ENCODE results near the gene CYP8B1. TPM values are rescaled to one million over a fixed set of nuclear protein-coding genes. Genes with fewer than 3 reads are reported as not detected.

The CYP8B1 gene
- total RNA-seq, 3 donors from 2014 or later, result not detected

GRCh38 chr3:42906848-42907183, 31.1 kb upstream of the CYP8B1 start:
- no peaks in the 10 kb centered on the region for H3K9me3 ChIP-seq
- no peak for ATAC-seq
- no peak for TF ChIP-seq CTCF (IDR thresholded peaks at IDR 0.05)
- intact Hi-C loops (cut with DNase I, micrococcal nuclease), result no loop called here
- no peak overlapping the region for H3K4me3 ChIP-seq
- DNase-seq, result no peak
- H3K4me1 ChIP-seq (ENCODE audit: low read depth), result no peaks in the 10 kb centered on the region
- H3K36me3 ChIP-seq (ENCODE audit: low read depth), result no peaks in the 10 kb centered on the region

- Histone ChIP-seq H3K36me3 (ENCODE audit: low read depth) (no peaks in the 10 kb centered on the region), H3K4me1 (ENCODE audit: low read depth) (no peaks in the 10 kb centered on the region), H3K9me3 (no peaks in the 10 kb centered on the region), H3K4me3 (peak within 1 kb of the TSS; percentile 35)
- peak; percentile 91 for ATAC-seq
- no peak for TF ChIP-seq CTCF (IDR thresholded peaks at IDR 0.05)
- intact Hi-C loops (cut with DNase I, micrococcal nuclease), result no loop called here
- DNase-seq, result peak; percentile 54 to 70 (median 55)
Observed at GRCh38 chr3:42906070-42906847, 30.6 kb upstream of the CYP8B1 start, which contains the start of gene ZNF662. ZNF662 (plus strand) TSS chr3:42906142; CDS start chr3:42908115, 1,973 bp downstream.

GRCh38 chr3:42905740-42906069, 30.0 kb upstream of the CYP8B1 start:
- ATAC-seq, result no peak
- intact Hi-C loops (cut with DNase I, micrococcal nuclease), result no loop called here

GRCh38 chr3:42904076-42904475, 28.4 kb upstream of the CYP8B1 start:
- Histone ChIP-seq H3K36me3 (ENCODE audit: low read depth) (no peaks in the 10 kb centered on the region), H3K4me1 (ENCODE audit: low read depth) (no peaks in the 10 kb centered on the region), H3K4me3 (no peak overlapping the region), H3K9me3 (no peaks in the 10 kb centered on the region)
- TF ChIP-seq CTCF (IDR thresholded peaks at IDR 0.05), result no peak
- DNase-seq (no peak), ATAC-seq (no peak)
- intact Hi-C loops (cut with DNase I, micrococcal nuclease), result no loop called here

More at GRCh38 chr3:42905740-42906069, 30.0 kb upstream of the CYP8B1 start:
- Histone ChIP-seq H3K36me3 (ENCODE audit: low read depth) (no peaks in the 10 kb centered on the region), H3K4me1 (ENCODE audit: low read depth) (no peaks in the 10 kb centered on the region), H3K9me3 (no peaks in the 10 kb centered on the region), H3K4me3 (no peak overlapping the region)
- no peak for TF ChIP-seq CTCF (IDR thresholded peaks at IDR 0.05)
- DNase-seq, result no peak

- Histone ChIP-seq H3K36me3 (ENCODE audit: low read depth) (no peaks in the 10 kb centered on the region), H3K4me3 (no peak overlapping the region), H3K9me3 (no peaks in the 10 kb centered on the region), H3K4me1 (ENCODE audit: low read depth) (no peaks in the 10 kb centered on the region)
- no peak for TF ChIP-seq CTCF (IDR thresholded peaks at IDR 0.05)
- ATAC-seq, result no peak
- intact Hi-C loops (cut with DNase I, micrococcal nuclease), result no loop called here
- DNase-seq, result no peak
Observed at GRCh38 chr3:42902257-42902656, 26.6 kb upstream of the CYP8B1 start.

- Histone ChIP-seq H3K36me3 (ENCODE audit: low read depth) (no peaks in the 10 kb centered on the region), H3K9me3 (no peaks in the 10 kb centered on the region), H3K4me1 (ENCODE audit: low read depth) (no peaks in the 10 kb centered on the region), H3K4me3 (no peak overlapping the region)
- TF ChIP-seq CTCF (IDR thresholded peaks at IDR 0.05), result no peak
- no peak for ATAC-seq
- intact Hi-C loops (cut with DNase I, micrococcal nuclease), result no loop called here
- no peak for DNase-seq
Observed at GRCh38 chr3:42901073-42901415, 25.4 kb upstream of the CYP8B1 start.

Data from mucosa of descending colon (tissue), 3 donors.